T-cell (primary cell): Measurements from ENCODE around the gene CGNL1. TPM values are rescaled to one million over a fixed set of nuclear protein-coding genes. Genes with fewer than 3 reads are reported as not detected.

Experiments
- ATAC-seq, 4 experiments: fragments of 200-7000 bp in 3 of 4; fragments of 150-1000 bp in 1 of 4; cut with Tn5 transposase; replicated peaks in 1 of 4; 1 replicate in 3 of 4; 2 replicates in 1 of 4; pipeline ENCODE4 v1.10.0; 2021; ENCODE audit warnings: moderate library complexity in 3 of 4, mild to moderate bottlenecking in 2 of 4, moderate number of reproducible peaks in 1 of 4
- CTCF ChIA-PET, 2 donors: fragments of 300-600 bp; sonication (Branson Sonifier 250); formaldehyde crosslinking; loops; one replicate each; lab custom pipeline; 2022; ENCODE audit warnings: antibody characterized with exemption in 2 of 2; lab: Charles Lee
- POLR2A ChIA-PET, 2 donors: fragments of 300-600 bp; sonication (Branson Sonifier 250); formaldehyde crosslinking; loops; one replicate each; lab custom pipeline; 2022; ENCODE audit warnings: antibody characterized with exemption in 2 of 2; lab: Charles Lee
- DNase-seq, 35 experiments: peaks; one replicate each; pipeline versions ENCODE4 v3.0.0 to v3.0.0-alpha.2; 2013 to 2023
- H3K27ac ChIP-seq: one replicate; pipeline ENCODE4 v1.5.1; 2013; ENCODE audit warnings: low read length
- H3K27me3 ChIP-seq, 2 experiments: replicated peaks in 1 of 2; 1 replicate in 1 of 2; 2 replicates in 1 of 2; pipeline versions ENCODE4 v1.6.1 to v1.7.0; 2013; ENCODE audit warnings: low read length in 1 of 2, mixed read lengths in 1 of 2; ENCODE audit not compliant: control insufficient read depth in 2 of 2, insufficient read depth in 2 of 2; ENCODE audit errors: extremely low read depth in 1 of 2
- H3K36me3 ChIP-seq, 2 donors: 1 replicate in 1 of 2; 2 replicates in 1 of 2; pipeline versions ENCODE4 v1.6.1 to v1.7.0; 2013; ENCODE audit warnings: low read length in 1 of 2; ENCODE audit not compliant: control insufficient read depth in 2 of 2, insufficient read depth in 1 of 2; ENCODE audit errors: extremely low read depth in 1 of 2
- H3K4me1 ChIP-seq, 2 experiments: 1 replicate in 1 of 2; 2 replicates in 1 of 2; pipeline versions ENCODE4 v1.6.1 to v1.7.0; 2013; ENCODE audit warnings: low read length in 2 of 2, mixed read lengths in 1 of 2; ENCODE audit not compliant: insufficient read depth in 2 of 2, control insufficient read depth in 1 of 2; ENCODE audit errors: extremely low read depth in 1 of 2
- H3K4me3 ChIP-seq, 2 donors: 1 replicate in 1 of 2; 2 replicates in 1 of 2; pipeline versions ENCODE4 v1.5.1 to v1.7.0; 2013; ENCODE audit warnings: mild to moderate bottlenecking in 2 of 2, low read length in 1 of 2, moderate library complexity in 1 of 2; ENCODE audit not compliant: control insufficient read depth in 1 of 2; ENCODE audit errors: extremely low read depth in 1 of 2
- H3K9me3 ChIP-seq: 2 replicates; pipeline ENCODE4 v1.7.0; 2013
- H3K27ac Mint-ChIP-seq, 2 donors: one replicate each; pipeline ENCODE4 v1.8.0; 2020 to 2021; ENCODE audit warnings: mild to moderate bottlenecking in 2 of 2, mixed read lengths in 2 of 2
- H3K27me3 Mint-ChIP-seq, 2 donors: one replicate each; pipeline ENCODE4 v1.8.0; 2021 to 2022; ENCODE audit warnings: mixed read lengths in 2 of 2
- H3K36me3 Mint-ChIP-seq: one replicate; pipeline ENCODE4 v1.8.0; 2021; ENCODE audit warnings: mixed read lengths
- H3K4me1 Mint-ChIP-seq, 3 donors: one replicate each; pipeline ENCODE4 v1.8.0; 2020 to 2022; ENCODE audit warnings: mixed read lengths in 3 of 3, mild to moderate bottlenecking in 1 of 3
- H3K4me3 Mint-ChIP-seq, 3 donors: one replicate each; pipeline ENCODE4 v1.8.0; 2020 to 2022; ENCODE audit warnings: mild to moderate bottlenecking in 3 of 3, mixed read lengths in 3 of 3, moderate library complexity in 3 of 3
- H3K9me3 Mint-ChIP-seq, 3 donors: one replicate each; pipeline ENCODE4 v1.8.0; 2020 to 2022; ENCODE audit warnings: mixed read lengths in 3 of 3
- WGBS: methylation state at CpG from one replicate; pipeline ENCODE4 v1.1.5; 2013; ENCODE audit warnings: missing lambda C conversion rate; ENCODE audit not compliant: insufficient coverage; 5-methylcytosine and 5-hydroxymethylcytosine counted together
- total RNA-seq, 35 experiments: library from RNA in 6 of 35; stranded (reverse) in 6 of 35; fragments of 120-200 nt in 1 of 35; gene quantifications; one replicate each; pipeline versions ENCODE4 v1.2.1 to v1.2.4 and lab custom pipeline; 2013 to 2026

Gene CGNL1
- total RNA-seq, 5 donors from 2014 or later (not counting 1 experiment from before 2014, with no cell fraction given) = 0.13 to 0.18 (median 0.16) TPM; not detected in 2

- Histone ChIP-seq H3K27me3 (peaks cover 0 to 7% of the 10 kb centered on the region in 2 experiments), H3K27ac (no peak overlapping the region), H3K4me3 (no peak overlapping the region), H3K9me3 (no peaks in the 10 kb centered on the region), H3K4me1 (no peaks in the 10 kb centered on the region), H3K36me3 (no peaks in the 10 kb centered on the region)
- no peaks in the 10 kb centered on the region for H3K36me3 Mint-ChIP-seq
- no peaks in the 10 kb centered on the region for H3K9me3 Mint-ChIP-seq
- DNase-seq (no peak), ATAC-seq (no peak)
- H3K4me1 Mint-ChIP-seq = no peaks in the 10 kb centered on the region
- ChIA-PET CTCF (no interaction called here), POLR2A (no interaction called here)
- H3K4me3 Mint-ChIP-seq = no peak overlapping the region
- H3K27me3 Mint-ChIP-seq = peaks cover 7 to 8% of the 10 kb centered on the region in 2 donors
- WGBS = 81% methylated on average over 6 of the region's 9 CpGs
- H3K27ac Mint-ChIP-seq = no peak overlapping the region
Measured at GRCh38 chr15:57522148-57522547, 145.8 kb downstream of the CGNL1 start.

- no peak overlapping the region for H3K4me3 ChIP-seq
- WGBS = no CpG with 5 or more reads among the region's 2 CpGs
- no peaks in the 10 kb centered on the region for H3K36me3 ChIP-seq
- H3K27ac ChIP-seq = no peak overlapping the region
- no peaks in the 10 kb centered on the region for H3K36me3 Mint-ChIP-seq
- ChIA-PET CTCF (no interaction called here), POLR2A (no interaction called here)
- no peaks in the 10 kb centered on the region for H3K4me1 ChIP-seq
- no peaks in the 10 kb centered on the region for H3K9me3 Mint-ChIP-seq
- no peaks in the 10 kb centered on the region for H3K4me1 Mint-ChIP-seq
- no peak overlapping the region for H3K4me3 Mint-ChIP-seq
- H3K27ac Mint-ChIP-seq = no peak overlapping the region
- DNase-seq (no peak), ATAC-seq (no peak)
- H3K9me3 ChIP-seq = no peaks in the 10 kb centered on the region
- peaks cover 0 to 15% of the 10 kb centered on the region in 2 experiments for H3K27me3 ChIP-seq
- peaks cover 5 to 8% of the 10 kb centered on the region in 2 donors for H3K27me3 Mint-ChIP-seq
Measured at GRCh38 chr15:57525581-57525980, 149.3 kb downstream of the CGNL1 start.

GRCh38 chr15:57526076-57526475, 149.8 kb downstream of the CGNL1 start:
- Histone ChIP-seq H3K36me3 (no peaks in the 10 kb centered on the region), H3K27me3 (peaks cover 0 to 15% of the 10 kb centered on the region in 2 experiments), H3K9me3 (no peaks in the 10 kb centered on the region), H3K4me3 (no peak overlapping the region), H3K4me1 (no peaks in the 10 kb centered on the region), H3K27ac (no peak overlapping the region)
- no peak for ATAC-seq
- Mint-ChIP-seq H3K4me3 (no peak overlapping the region), H3K4me1 (no peaks in the 10 kb centered on the region), H3K27ac (no peak overlapping the region), H3K36me3 (no peaks in the 10 kb centered on the region), H3K27me3 (peaks cover 5 to 8% of the 10 kb centered on the region in 2 donors), H3K9me3 (no peaks in the 10 kb centered on the region)
- no peak for DNase-seq
- ChIA-PET CTCF (interaction anchor here in 1 of 2 donors (1.9 kb wide), 1 partner anchor 1030 kb away, joined by 14 read pairs; no protein-coding TSS in a partner anchor), POLR2A (no interaction called here)

GRCh38 chr15:57526615-57527014, 150.3 kb downstream of the CGNL1 start:
- Histone ChIP-seq H3K4me1 (no peaks in the 10 kb centered on the region), H3K36me3 (no peaks in the 10 kb centered on the region), H3K27me3 (peaks cover 0 to 15% of the 10 kb centered on the region in 2 experiments), H3K9me3 (no peaks in the 10 kb centered on the region), H3K4me3 (no peak overlapping the region), H3K27ac (no peak overlapping the region)
- no peaks in the 10 kb centered on the region for H3K9me3 Mint-ChIP-seq
- ATAC-seq = no peak
- ChIA-PET POLR2A (no interaction called here), CTCF (interaction anchor here (0.5 to 1.9 kb wide), 8 partner anchors 17 to 1033 kb away, joined by 3 to 19 read pairs (median 6); no protein-coding TSS in a partner anchor)
- H3K27me3 Mint-ChIP-seq = peaks cover 5 to 11% of the 10 kb centered on the region in 2 donors
- no peaks in the 10 kb centered on the region for H3K4me1 Mint-ChIP-seq
- no peak for DNase-seq
- no peaks in the 10 kb centered on the region for H3K36me3 Mint-ChIP-seq
- WGBS = 60% methylated on average over 2 of the region's 5 CpGs
- no peak overlapping the region for H3K4me3 Mint-ChIP-seq
- H3K27ac Mint-ChIP-seq = no peak overlapping the region

- no peak for ATAC-seq
- H3K9me3 ChIP-seq = no peaks in the 10 kb centered on the region
- ChIA-PET POLR2A (no interaction called here), CTCF (interaction anchor here (0.5 to 1.9 kb wide), 21 partner anchors 9 to 1036 kb away, joined by 3 to 19 read pairs (median 4); no protein-coding TSS in a partner anchor)
- peak in 4 of 35 experiments; percentile 5 to 58 (median 10) for DNase-seq
- WGBS = 78% methylated on average over 5 of the region's 9 CpGs
- Mint-ChIP-seq H3K36me3 (no peaks in the 10 kb centered on the region), H3K27me3 (peaks cover 5 to 15% of the 10 kb centered on the region in 2 donors), H3K9me3 (no peaks in the 10 kb centered on the region), H3K4me1 (no peaks in the 10 kb centered on the region), H3K27ac (no peak overlapping the region), H3K4me3 (no peak overlapping the region)
- H3K36me3 ChIP-seq = no peaks in the 10 kb centered on the region
- peaks cover 0 to 15% of the 10 kb centered on the region in 2 experiments for H3K27me3 ChIP-seq
- no peak overlapping the region for H3K27ac ChIP-seq
- no peaks in the 10 kb centered on the region for H3K4me1 ChIP-seq
- H3K4me3 ChIP-seq = no peak overlapping the region
Measured at GRCh38 chr15:57527382-57528091, 151.2 kb downstream of the CGNL1 start.

GRCh38 chr15:57528940-57529565, 152.7 kb downstream of the CGNL1 start:
- ChIA-PET POLR2A (interaction anchor here in 1 of 2 donors (0.7 kb wide), 1 partner anchor 11 kb away, joined by 3 read pairs; no protein-coding TSS in a partner anchor), CTCF (interaction anchor here in 1 of 2 donors (1.1 to 1.4 kb wide), 2 partner anchors 14 to 1038 kb away, joined by 4 read pairs; no protein-coding TSS in a partner anchor)
- H3K4me1 ChIP-seq = no peaks in the 10 kb centered on the region
- H3K27me3 Mint-ChIP-seq = peaks cover 3 to 16% of the 10 kb centered on the region in 2 donors
- H3K4me3 ChIP-seq = no peak overlapping the region
- no peaks in the 10 kb centered on the region for H3K9me3 ChIP-seq
- H3K27me3 ChIP-seq = peaks cover 0 to 15% of the 10 kb centered on the region in 2 experiments
- no peaks in the 10 kb centered on the region for H3K4me1 Mint-ChIP-seq
- H3K4me3 Mint-ChIP-seq = no peak overlapping the region
- ATAC-seq (no peak), DNase-seq (no peak)
- H3K9me3 Mint-ChIP-seq = no peaks in the 10 kb centered on the region
- no peak overlapping the region for H3K27ac Mint-ChIP-seq
- H3K36me3 ChIP-seq = no peaks in the 10 kb centered on the region
- H3K27ac ChIP-seq = no peak overlapping the region
- H3K36me3 Mint-ChIP-seq = no peaks in the 10 kb centered on the region
- WGBS = no CpG with 5 or more reads among the region's 1 CpG
